ENCODE measurements around the gene DOK4. TPM values are rescaled to one million over a fixed set of nuclear protein-coding genes. Genes with fewer than 3 reads are reported as not detected.

The DOK4 gene
- total and polyA plus RNA-seq, 12 donors = 3.6 to 10.7 (median 8.0) TPM

DNA sequence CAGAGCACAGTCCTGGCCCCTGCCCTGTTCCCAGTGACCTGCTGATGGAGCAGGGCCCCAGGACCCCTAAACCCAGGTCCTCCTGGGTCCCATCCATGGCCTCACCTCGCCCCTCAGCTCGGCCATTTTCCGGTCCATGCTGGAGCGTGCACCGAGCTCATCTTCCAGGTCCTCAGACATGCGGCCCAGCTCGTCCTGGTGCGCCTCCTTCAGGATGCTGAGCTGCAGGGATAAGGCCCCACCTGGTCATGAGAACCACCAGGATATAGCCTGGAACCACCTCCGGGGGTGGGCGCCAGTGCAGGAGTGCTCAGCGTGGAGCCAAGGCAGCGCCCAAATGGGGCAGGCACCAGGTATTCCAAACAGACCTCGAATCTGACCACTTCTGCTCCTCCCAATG is 32.2 kb upstream of the DOK4 start:
- H3K27ac ChIP-seq = no peak overlapping the region
- H3K4me1 ChIP-seq = peaks cover 0 to 20% (median 11%) of the 10 kb centered on the region in 9 donors
- no peaks in the 10 kb centered on the region for H3K27me3 ChIP-seq
- DNase-seq (no peak), ATAC-seq (no peak)
- TF ChIP-seq, protein P1, sequence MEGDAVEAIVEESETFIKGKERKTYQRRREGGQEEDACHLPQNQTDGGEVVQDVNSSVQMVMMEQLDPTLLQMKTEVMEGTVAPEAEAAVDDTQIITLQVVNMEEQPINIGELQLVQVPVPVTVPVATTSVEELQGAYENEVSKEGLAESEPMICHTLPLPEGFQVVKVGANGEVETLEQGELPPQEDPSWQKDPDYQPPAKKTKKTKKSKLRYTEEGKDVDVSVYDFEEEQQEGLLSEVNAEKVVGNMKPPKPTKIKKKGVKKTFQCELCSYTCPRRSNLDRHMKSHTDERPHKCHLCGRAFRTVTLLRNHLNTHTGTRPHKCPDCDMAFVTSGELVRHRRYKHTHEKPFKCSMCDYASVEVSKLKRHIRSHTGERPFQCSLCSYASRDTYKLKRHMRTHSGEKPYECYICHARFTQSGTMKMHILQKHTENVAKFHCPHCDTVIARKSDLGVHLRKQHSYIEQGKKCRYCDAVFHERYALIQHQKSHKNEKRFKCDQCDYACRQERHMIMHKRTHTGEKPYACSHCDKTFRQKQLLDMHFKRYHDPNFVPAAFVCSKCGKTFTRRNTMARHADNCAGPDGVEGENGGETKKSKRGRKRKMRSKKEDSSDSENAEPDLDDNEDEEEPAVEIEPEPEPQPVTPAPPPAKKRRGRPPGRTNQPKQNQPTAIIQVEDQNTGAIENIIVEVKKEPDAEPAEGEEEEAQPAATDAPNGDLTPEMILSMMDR (IDR thresholded peaks at IDR 0.05) = no peak
- WGBS, 2 donors = 93 to 94% methylated on average over 13 of the region's 13 CpGs
- intact Hi-C loops (cut with DNase I) = loop anchor here (2.0 to 10.0 kb wide), 12 partner anchors 41 to 216 kb away; partner anchors contain the start of gene POLR2C (in 3 of the 10)
- no peaks in the 10 kb centered on the region for H3K9me3 ChIP-seq
- H3K4me3 ChIP-seq = no peak overlapping the region
- peaks cover 0 to 63% (median 9%) of the 10 kb centered on the region in 9 donors for H3K36me3 ChIP-seq

DNA sequence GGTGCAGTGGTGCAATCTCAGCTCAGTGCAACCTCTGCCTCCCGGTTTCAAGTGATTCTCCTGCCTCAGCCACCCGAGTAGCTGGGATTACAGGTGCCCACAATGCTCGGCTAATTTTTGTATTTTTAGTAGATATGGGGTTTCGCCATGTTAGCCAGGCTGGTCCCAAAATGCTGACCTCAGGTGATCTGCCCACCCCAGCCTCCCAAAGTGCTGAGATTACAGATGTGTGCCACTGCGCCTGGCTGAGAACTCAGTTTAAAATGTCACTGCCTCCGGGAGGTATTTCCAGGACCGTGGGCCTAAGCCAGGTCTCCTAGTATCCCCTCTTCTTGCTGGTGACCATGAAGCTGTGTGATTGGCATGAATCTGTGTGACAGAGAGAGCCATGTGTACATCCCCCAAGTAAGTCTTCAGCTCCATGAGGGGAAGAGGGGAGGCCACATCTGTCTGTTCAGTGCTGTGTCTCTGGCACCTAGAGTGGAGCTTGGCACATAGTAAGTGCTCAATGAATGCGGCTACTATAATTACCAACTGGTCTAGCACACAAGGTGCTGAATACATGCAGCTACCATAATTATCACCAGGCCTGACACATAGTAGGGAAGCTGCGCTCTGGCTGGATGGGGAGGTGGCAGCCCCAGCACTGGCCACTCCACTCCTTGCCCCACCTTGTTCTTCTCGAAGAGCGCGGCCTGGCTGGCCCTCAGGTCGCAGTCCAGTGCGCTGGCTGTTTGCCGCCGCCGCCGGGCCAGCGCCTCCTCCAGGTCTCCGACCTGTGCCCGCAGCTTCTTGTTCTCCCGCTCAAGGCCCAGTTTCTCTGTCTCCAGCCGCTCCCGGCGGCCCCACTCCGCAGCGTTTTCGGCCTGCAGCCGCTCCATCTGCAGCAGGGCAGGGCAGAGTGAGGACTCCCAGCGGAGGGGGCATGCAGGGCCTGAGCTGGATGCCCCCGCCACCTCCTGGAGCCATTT is 31.4 kb upstream of the DOK4 start:
- TF ChIP-seq, protein P1 (IDR thresholded peaks at IDR 0.05) = no peak
- DNase-seq (no peak), ATAC-seq (no peak)
- intact Hi-C loops (cut with DNase I) = loop anchor here (2.0 to 10.0 kb wide), 12 partner anchors 40 to 215 kb away; partner anchors contain the start of gene POLR2C (in 3 of the 10)
- H3K9me3 ChIP-seq = no peaks in the 10 kb centered on the region
- H3K27ac ChIP-seq = no peak overlapping the region
- WGBS, 2 donors = 92 to 93% methylated on average over 31 of the region's 31 CpGs
- peaks cover 0 to 20% (median 11%) of the 10 kb centered on the region in 9 donors for H3K4me1 ChIP-seq
- peaks cover 0 to 70% (median 9%) of the 10 kb centered on the region in 9 donors for H3K36me3 ChIP-seq
- no peak overlapping the region for H3K4me3 ChIP-seq
- H3K27me3 ChIP-seq = no peaks in the 10 kb centered on the region

DNA sequence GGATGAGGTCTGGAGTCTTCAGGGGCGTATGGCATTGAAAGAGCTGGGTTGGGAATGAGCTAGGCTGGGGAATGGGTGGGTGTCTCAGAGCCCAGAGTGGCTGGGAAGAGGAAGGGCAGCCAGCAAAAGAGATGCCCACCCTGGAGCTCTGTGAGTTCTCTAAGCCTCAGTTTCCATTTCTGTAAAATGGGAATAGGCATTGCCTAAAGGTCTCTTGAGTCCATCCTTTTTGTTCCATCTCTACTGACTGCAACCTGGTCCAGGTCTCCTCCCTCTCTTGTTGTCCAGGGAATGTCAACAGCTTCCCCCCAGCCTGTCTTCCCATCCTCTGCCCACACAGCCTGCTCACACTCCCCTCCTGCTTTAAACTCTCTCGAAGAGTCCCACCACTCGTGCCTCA is 30.5 kb upstream of the DOK4 start:
- WGBS, 2 donors = 81 to 89% methylated on average over 3 of the region's 3 CpGs
- no peak overlapping the region for H3K4me3 ChIP-seq
- intact Hi-C loops (cut with DNase I) = loop anchor here (5.0 to 10.0 kb wide), 9 partner anchors 39 to 214 kb away; partner anchors contain the start of gene POLR2C (in 3 of the 10)

GRCh38 chr16:57516176-57516725 is 30.0 kb upstream of the DOK4 start:
- Histone ChIP-seq H3K4me3 (no peak overlapping the region), H3K36me3 (peaks cover 0 to 73% (median 9%) of the 10 kb centered on the region in 9 donors), H3K27ac (no peak overlapping the region), H3K4me1 (peaks cover 0 to 20% (median 11%) of the 10 kb centered on the region in 9 donors), H3K27me3 (no peaks in the 10 kb centered on the region), H3K9me3 (no peaks in the 10 kb centered on the region)
- intact Hi-C loops (cut with DNase I) = loop anchor here (5.0 to 10.0 kb wide), 9 partner anchors 39 to 214 kb away; partner anchors contain the start of gene POLR2C (in 3 of the 10)
- TF ChIP-seq, protein P1 (IDR thresholded peaks at IDR 0.05) = no peak
- no peak for DNase-seq
- 86 to 87% methylated on average over 10 of the region's 10 CpGs for WGBS, 2 donors
- no peak for ATAC-seq

More for the DNA sequence above, 30.5 kb upstream of the DOK4 start:
- peaks cover 0 to 70% (median 9%) of the 10 kb centered on the region in 9 donors for H3K36me3 ChIP-seq
- H3K4me1 ChIP-seq = peaks cover 0 to 20% (median 11%) of the 10 kb centered on the region in 9 donors
- ATAC-seq (no peak), DNase-seq (no peak)
- H3K27ac ChIP-seq = no peak overlapping the region
- H3K9me3 ChIP-seq = no peaks in the 10 kb centered on the region
- TF ChIP-seq, protein P1 (IDR thresholded peaks at IDR 0.05) = no peak
- H3K27me3 ChIP-seq = no peaks in the 10 kb centered on the region

Measured in heart right ventricle (tissue), 16 donors.